ENCODE measurements around the gene PSKH1.

GRCh38 chr16:67967958-67968399, 74.9 kb downstream of the PSKH1 start:
- no peak for TF ChIP-seq TAF1 (conservative IDR thresholded peaks at IDR 0.05)
- no peak for TF ChIP-seq CTCF (IDR thresholded peaks at IDR 0.05; ENCODE audit: low read depth, low read length, missing input control)
- no peak for TF ChIP-seq ZBTB33 (IDR thresholded peaks at IDR 0.05)
- TF ChIP-seq YY1 (IDR thresholded peaks at IDR 0.05) = no peak
- no peak for TF ChIP-seq RAD21 (IDR thresholded peaks at IDR 0.05)
- TF ChIP-seq JUND (IDR thresholded peaks at IDR 0.05) = no peak
- TF ChIP-seq FOXA1 (IDR thresholded peaks at IDR 0.05) = no peak
- no peak for TF ChIP-seq REST (IDR thresholded peaks at IDR 0.05)

Data from liver (tissue), 3 donors.